ENCODE results near the gene EFNA5.

The EFNA5 gene

DNA sequence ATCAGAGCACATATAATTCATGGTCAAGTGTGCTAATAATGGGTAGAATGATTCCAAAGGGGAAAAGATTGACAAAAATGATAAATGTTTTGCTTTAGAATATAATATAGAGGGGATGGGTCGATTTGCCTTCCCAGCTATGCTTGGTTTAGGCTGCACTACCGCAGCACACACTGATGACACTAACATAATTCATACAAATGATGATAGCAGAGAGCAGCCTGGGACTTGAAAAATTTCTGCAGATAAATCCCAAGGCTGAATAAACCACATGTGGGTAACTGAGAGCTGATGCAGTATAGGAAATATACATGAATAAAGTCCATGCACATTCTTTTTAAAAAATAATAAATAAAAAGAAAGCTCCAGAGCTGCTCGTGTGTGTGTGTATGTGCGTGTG is 54.5 kb downstream of the EFNA5 start:
- Histone ChIP-seq H3K27me3 (ENCODE audit: insufficient read depth, low read depth, severe bottlenecking) (no peaks in the 10 kb centered on the region), H3K9me3 (ENCODE audit: severe bottlenecking) (no peaks in the 10 kb centered on the region), H3K36me3 (no peaks in the 10 kb centered on the region), H3K27ac (no peak overlapping the region), H3K4me3 (ENCODE audit: low read depth, low read length) (no peak overlapping the region)
- TF ChIP-seq, protein P1, sequence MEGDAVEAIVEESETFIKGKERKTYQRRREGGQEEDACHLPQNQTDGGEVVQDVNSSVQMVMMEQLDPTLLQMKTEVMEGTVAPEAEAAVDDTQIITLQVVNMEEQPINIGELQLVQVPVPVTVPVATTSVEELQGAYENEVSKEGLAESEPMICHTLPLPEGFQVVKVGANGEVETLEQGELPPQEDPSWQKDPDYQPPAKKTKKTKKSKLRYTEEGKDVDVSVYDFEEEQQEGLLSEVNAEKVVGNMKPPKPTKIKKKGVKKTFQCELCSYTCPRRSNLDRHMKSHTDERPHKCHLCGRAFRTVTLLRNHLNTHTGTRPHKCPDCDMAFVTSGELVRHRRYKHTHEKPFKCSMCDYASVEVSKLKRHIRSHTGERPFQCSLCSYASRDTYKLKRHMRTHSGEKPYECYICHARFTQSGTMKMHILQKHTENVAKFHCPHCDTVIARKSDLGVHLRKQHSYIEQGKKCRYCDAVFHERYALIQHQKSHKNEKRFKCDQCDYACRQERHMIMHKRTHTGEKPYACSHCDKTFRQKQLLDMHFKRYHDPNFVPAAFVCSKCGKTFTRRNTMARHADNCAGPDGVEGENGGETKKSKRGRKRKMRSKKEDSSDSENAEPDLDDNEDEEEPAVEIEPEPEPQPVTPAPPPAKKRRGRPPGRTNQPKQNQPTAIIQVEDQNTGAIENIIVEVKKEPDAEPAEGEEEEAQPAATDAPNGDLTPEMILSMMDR (IDR thresholded peaks at IDR 0.05; ENCODE audit: low read depth, low read length): no peak
- no peak for DNase-seq

DNA sequence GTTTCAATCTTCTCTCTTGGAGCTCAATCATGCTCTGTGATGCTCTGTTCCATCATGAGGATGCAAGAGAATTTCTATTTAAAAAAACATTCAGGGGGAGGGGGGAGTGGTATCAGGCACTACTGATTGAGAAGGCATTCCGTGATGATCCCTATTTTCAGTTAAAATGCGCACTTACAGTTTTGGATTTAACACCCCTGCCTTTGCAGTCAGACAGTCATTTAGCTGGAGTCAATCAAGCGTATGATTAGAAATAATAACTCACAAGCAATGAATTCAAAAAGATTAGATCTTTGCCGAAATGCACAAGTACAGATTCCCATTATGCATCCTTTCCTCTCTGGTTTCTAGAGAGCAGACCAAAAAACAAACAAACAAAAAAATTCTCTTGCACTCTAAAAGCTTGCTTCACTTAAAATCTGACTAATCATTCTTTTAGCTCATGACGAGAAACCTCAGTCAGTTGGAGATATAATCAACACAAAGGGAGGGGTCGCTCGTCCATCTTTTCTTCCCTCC is 55.4 kb downstream of the EFNA5 start:
- no peak for DNase-seq
- no peaks in the 10 kb centered on the region for H3K27me3 ChIP-seq (ENCODE audit: insufficient read depth, low read depth, severe bottlenecking)

GRCh38 chr5:107612541-107612940 is 58.2 kb downstream of the EFNA5 start:
- H3K4me3 ChIP-seq (ENCODE audit: low read depth, low read length): no peak overlapping the region
- TF ChIP-seq, protein P1 (IDR thresholded peaks at IDR 0.05; ENCODE audit: low read depth, low read length): no peak
- H3K27me3 ChIP-seq (ENCODE audit: insufficient read depth, low read depth, severe bottlenecking): no peaks in the 10 kb centered on the region
- H3K9me3 ChIP-seq (ENCODE audit: severe bottlenecking): no peaks in the 10 kb centered on the region
- H3K27ac ChIP-seq: no peak overlapping the region
- no peak for DNase-seq
- H3K36me3 ChIP-seq: no peaks in the 10 kb centered on the region

More for the DNA sequence above, 55.4 kb downstream of the EFNA5 start:
- no peaks in the 10 kb centered on the region for H3K36me3 ChIP-seq
- no peak overlapping the region for H3K27ac ChIP-seq
- TF ChIP-seq, protein P1 (IDR thresholded peaks at IDR 0.05; ENCODE audit: low read depth, low read length): no peak
- H3K4me3 ChIP-seq (ENCODE audit: low read depth, low read length): no peak overlapping the region
- no peaks in the 10 kb centered on the region for H3K9me3 ChIP-seq (ENCODE audit: severe bottlenecking)

- H3K27ac ChIP-seq: no peak overlapping the region
- TF ChIP-seq, protein P1 (IDR thresholded peaks at IDR 0.05; ENCODE audit: low read depth, low read length): no peak
- H3K9me3 ChIP-seq (ENCODE audit: severe bottlenecking): no peaks in the 10 kb centered on the region
- H3K27me3 ChIP-seq (ENCODE audit: insufficient read depth, low read depth, severe bottlenecking): no peaks in the 10 kb centered on the region
- no peak for DNase-seq
- H3K36me3 ChIP-seq: no peaks in the 10 kb centered on the region
- no peak overlapping the region for H3K4me3 ChIP-seq (ENCODE audit: low read depth, low read length)
Measured at GRCh38 chr5:107610798-107611197, 59.9 kb downstream of the EFNA5 start.

DNA sequence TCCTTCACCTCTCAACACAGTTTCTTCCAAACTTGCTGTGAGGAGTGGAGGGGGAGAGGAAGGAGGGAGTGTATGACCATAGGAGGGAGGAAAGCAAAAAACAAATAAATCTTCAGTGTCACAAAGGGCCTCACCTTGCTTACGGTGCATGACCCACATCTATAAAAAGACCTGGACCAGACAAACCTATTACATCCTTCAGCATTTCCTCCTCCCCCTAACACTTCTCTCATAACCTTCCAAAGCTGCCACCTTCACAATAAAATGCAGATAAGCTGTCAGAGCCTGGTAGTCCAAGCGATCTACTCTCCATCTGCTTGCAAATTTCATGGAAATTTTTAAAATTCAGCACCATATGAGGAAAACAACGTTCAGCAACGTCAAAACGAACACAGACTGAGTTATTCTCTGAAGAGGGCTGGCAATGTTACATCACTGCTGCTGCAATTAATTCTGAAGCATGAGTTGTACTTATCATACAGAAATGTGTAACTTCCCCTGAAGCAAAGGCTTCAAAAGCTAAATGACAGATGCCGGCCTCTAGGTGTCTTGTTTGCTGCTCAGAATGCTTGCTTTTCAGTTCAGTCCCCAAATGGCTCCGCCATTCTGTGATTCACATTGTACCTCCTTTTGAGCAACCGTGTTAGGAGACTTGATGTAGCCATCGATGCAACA is 62.9 kb downstream of the EFNA5 start:
- Histone ChIP-seq H3K36me3 (no peaks in the 10 kb centered on the region), H3K27ac (no peak overlapping the region), H3K9me3 (ENCODE audit: severe bottlenecking) (no peaks in the 10 kb centered on the region), H3K27me3 (ENCODE audit: insufficient read depth, low read depth, severe bottlenecking) (no peaks in the 10 kb centered on the region), H3K4me3 (ENCODE audit: low read depth, low read length) (no peak overlapping the region)
- DNase-seq: no peak
- TF ChIP-seq, protein P1 (IDR thresholded peaks at IDR 0.05; ENCODE audit: low read depth, low read length): no peak

DNA sequence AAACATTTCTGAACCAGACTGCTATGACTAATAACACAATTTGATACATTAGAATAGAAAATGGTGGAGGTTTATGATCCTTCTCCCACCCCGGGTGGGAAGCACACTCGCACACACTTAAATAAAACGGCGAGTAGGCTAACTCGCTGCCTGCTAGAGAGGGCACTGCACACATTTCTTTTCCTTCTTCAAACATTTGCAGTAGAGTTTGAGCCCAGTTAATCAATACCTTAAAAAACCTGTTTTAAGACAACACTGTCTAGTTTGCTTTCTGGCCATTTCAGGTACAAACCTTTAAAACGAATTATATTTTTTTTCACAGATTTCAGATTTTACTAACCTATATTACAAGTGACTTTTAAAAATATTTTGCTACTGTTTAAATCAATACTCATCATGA is 63.5 kb downstream of the EFNA5 start:
- no peaks in the 10 kb centered on the region for H3K27me3 ChIP-seq (ENCODE audit: insufficient read depth, low read depth, severe bottlenecking)
- no peak overlapping the region for H3K27ac ChIP-seq
- no peak overlapping the region for H3K4me3 ChIP-seq (ENCODE audit: low read depth, low read length)
- no peaks in the 10 kb centered on the region for H3K9me3 ChIP-seq (ENCODE audit: severe bottlenecking)
- DNase-seq: no peak
- TF ChIP-seq, protein P1 (IDR thresholded peaks at IDR 0.05; ENCODE audit: low read depth, low read length): no peak
- H3K36me3 ChIP-seq: no peaks in the 10 kb centered on the region

All from WERI-Rb-1 (cell line).